GM21367 (cell line): Measurements from ENCODE around the gene EGLN2.
"Not testable (repeated sequence)": the region's sequence is repeated elsewhere in the genome, so short reads cannot be mapped to it uniquely, and the experiment has no call there.

Source experiments
- ATAC-seq: cut with Tn5 transposase; IDR thresholded peaks from one replicate; pipeline ENCODE4 v1.9.1; 2021; ENCODE audit not compliant: unreplicated experiment

The EGLN2 gene

DNA sequence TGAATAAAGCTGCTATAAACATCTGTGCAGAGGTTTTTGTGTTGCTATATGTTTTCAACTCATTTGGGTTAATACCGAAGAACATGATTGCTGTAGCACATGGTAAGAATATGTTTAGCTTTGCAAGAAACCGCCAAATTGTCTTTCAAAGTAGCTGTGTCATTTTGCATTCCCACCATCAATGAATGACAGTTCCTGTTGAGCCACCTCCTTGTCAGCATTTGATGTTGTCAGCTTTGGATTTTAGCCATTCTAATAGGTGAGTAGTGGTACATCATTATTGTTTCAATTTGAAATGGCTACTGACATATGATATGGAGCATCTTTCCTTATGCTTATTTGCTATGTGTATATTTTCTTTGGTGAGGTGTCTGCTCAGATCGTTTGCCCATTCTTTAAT is 43.0 kb downstream of the EGLN2 start:
- not testable (repeated sequence) for ATAC-seq

DNA sequence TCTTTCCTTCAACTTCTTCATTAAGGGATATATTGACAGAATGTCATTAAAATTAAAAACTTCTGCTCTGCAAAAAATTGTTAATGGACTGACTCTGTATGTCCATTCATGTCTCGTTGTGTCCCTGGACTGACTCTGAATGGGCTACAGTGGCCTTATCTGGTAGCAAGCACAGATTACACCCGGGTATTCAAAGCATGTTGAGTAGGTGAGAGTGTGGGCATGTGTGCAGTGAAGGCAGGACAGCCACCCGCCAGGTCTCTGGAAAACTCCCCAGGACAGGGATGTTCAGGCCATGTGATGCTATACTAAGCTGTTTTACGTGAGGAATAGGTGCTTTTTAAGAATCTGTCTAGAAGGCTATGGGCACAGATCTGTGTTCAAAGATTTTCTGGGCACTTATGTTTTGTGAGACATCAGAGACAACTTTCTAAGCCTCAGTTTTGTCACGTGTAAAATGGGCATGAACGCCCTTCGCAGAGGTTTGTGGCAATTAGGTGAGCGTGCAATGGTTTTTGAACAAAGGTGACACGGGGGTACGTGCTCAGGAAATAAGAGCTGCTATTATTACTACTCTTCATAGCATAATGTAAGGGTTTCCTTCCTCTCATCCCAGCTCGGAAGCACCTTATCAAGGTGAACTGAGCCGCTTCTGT is 44.1 kb downstream of the EGLN2 start:
- ATAC-seq, result not testable (repeated sequence)

GRCh38 chr19:40843653-40844052 is 44.7 kb downstream of the EGLN2 start:
- not testable (repeated sequence) for ATAC-seq

- not testable (repeated sequence) for ATAC-seq
Measured at GRCh38 chr19:40846722-40847121, 47.7 kb downstream of the EGLN2 start.

GRCh38 chr19:40850277-40850676 is 51.3 kb downstream of the EGLN2 start, which contains the start of gene CYP2A6:
Gene CYP2A6 (minus strand): TSS chr19:40850447. CDS start chr19:40850426, 21 bp downstream.
- not testable (repeated sequence) for ATAC-seq

GRCh38 chr19:40852467-40853152 is 53.6 kb downstream of the EGLN2 start:
- ATAC-seq, result not testable (repeated sequence)
